ENCODE results near the gene SLC66A2.
A peak's percentile ranks its signal among the peaks of the same experiment; 100 is the strongest.
"Not testable (repeated sequence)": the region's sequence is repeated elsewhere in the genome, so short reads cannot be mapped to it uniquely, and the experiment has no call there.

The SLC66A2 gene

DNA sequence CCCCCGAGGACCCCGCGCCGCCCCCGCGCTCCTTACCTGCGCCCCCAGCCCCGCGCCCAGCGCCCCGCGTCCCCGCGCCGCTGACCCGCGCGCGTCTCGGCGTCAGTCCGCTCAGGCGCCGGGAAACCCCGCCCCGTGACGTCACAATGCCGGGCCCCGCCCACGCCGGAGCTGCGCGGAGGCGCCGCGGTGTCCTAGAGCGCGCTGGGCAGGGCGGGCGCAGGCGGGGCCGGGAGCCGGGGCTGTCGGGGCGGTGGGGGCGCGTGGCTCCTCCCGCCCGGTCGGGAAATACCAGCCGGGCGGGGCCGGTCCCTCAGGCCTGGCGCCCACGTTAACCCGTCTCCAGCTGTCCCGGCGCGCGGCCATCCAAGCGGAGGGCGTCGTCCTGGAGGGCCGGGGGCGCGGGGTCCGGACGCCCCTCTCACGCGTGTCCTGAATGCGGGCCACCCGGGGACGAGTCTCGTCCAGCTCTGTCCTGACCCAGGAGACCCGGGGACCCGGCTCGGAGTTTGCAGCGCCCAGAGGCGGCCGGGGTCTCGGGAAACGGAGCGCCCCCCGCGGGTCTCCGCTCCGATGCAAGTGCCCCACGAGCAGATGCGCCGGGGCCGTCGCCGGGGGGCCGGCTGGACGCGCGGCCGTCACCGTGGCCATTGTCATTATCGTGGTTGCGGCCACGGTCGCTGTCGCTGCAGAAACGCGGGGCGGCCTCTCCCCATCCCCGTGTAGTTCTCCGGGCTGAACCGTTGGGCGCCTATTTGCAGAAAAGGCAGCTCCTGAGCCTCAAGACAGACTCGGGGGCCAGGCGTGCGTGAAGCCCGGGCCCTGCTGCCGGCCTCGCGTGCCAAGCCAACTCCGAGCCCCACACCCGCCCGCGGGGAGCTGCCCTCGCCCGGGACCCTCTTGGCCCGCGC is at the start of gene SLC66A2:
SLC66A2 (minus strand) TSS at position 109 of the 911 bp plus-strand sequence. CDS start 727 bp downstream, outside the sequence.
- peak; percentile 94 for DNase-seq (ENCODE audit: low spot score)

DNA sequence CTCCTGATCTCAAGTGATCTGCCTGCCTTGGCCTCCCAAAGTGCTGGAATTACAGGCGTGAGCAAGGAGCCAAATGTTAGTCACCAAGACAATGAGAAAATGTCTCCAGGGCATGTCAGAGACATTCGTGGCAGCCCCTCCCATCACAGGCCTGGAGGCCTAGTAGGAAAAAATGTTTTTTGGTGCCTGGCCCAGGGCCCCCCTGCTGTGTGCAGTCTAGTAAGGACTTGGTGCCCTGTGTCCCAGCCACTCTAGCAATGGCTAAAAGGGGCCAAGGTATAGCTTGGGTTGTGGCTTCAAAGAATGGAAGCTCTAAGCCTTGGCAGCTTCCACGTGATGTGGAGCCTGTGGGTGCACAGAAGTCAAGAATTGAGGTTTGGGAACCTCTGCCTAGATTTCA is 49.4 kb upstream of the SLC66A2 start:
- no peak for DNase-seq (ENCODE audit: low spot score)

DNA sequence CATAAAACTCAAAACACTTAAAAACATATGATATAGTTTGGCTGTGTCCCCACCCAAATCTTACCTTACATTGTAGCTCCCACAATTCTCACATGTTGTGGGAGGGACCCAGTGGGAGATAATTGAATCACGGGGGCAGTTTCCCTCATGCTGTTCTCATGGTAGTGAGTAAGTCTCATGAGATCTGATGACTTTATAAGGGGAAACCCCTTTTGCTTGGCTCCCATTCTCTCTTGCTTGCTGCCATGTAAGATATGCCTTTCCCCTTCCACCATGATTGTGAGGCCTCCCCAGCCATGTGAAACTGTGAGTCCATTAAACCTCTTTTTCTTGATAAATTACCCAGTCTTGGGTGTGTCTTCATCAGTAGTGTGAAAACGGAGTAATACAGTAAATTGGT is 48.2 kb upstream of the SLC66A2 start:
- not testable (repeated sequence) for DNase-seq (ENCODE audit: low spot score)

DNA sequence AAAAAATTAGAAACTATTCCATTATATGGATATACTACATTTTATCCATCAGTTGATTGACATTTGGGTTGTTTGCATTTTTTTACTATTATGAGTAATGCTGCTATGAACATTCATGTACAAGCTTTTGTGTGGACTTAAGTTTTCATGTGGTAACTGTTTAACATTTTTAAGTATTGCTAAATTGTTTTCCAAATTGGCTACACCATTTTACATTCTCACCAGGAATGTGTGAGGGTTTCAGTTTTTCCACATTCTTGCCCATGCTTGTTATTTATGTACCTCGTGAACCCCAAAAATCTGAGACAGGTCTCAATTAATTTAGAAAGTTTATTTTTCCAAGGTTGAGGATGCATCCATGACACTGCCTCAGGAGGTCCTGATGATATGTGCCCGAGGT is 40.0 kb upstream of the SLC66A2 start:
- DNase-seq (ENCODE audit: low spot score): no peak

DNA sequence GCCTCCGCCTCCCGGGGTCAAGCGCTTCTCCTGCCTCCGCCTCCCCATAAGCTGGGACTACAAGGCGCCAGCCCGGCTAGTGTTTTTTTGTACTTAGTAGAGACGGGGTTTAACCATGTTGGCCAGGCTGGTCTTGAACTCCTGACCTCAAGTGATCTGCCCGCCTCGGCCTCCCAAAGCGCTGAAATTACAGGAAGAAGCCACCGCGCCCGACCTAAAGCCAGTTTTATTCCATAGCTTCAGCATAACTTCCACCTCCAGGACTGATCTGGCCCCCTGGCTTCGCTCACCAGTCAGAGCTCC is 37.7 kb upstream of the SLC66A2 start:
- DNase-seq (ENCODE audit: low spot score): no peak

DNA sequence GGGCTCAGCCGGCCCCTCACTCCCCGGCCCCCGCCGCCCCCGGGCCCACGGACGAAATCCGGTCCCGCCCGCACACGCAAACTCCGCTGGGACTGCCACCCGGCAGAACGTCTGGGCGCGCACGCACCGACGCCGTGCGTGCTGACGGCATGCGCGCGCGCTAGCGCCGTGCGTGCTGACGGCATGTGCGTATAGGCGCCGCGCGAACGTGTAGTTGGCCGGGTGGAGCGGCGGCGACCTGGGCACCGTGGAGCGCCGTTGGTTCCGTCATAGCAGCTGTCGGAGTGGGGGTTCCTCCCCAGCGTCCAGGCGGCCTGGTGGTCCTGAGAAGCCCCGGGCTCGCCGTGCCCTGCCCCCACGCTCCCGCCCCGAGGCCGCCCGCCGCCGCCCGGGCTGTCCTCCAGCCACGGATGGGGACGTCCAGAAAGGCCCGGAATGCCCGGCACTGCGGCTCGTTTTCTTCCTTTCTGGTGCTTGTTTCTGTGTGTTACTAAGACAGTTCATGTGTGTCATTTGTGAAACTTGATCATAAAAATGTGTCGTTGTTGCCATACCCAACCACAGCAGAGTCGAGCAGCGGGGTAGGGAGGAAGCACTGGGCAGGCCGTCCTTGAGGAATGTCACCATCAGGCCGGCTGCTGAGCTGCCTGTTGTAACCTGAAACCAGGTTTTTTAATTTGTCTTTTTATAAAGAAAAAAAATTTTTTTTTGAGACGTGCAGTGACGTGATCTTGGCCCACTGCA is 37.2 kb upstream of the SLC66A2 start, which contains the start of gene TXNL4A:
TXNL4A (minus strand) TSS at position 113 of the 744 bp plus-strand sequence. CDS start 171 bp downstream, outside the sequence.
- peak; percentile 86 for DNase-seq (ENCODE audit: low spot score)

DNA sequence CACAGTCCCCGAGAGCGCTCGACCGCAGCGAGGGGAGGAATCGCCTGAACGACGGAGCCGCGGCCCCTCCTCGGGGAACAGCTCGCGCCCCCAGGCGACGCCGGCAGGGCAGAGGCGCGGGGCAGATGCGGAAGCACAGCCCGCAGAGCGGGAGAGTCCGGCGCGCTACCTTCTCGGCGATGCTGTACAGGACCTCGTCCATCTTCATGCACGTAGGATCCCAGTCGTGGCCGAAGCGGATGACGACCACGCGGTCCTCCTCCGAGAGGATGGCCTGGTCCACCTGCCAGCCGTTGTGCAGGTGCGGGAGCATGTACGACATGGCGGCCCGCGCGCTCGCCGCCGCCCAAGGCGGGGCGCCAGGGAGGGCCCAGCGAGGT is 36.6 kb upstream of the SLC66A2 start:
- peak; percentile 56 for DNase-seq (ENCODE audit: low spot score)

DNA sequence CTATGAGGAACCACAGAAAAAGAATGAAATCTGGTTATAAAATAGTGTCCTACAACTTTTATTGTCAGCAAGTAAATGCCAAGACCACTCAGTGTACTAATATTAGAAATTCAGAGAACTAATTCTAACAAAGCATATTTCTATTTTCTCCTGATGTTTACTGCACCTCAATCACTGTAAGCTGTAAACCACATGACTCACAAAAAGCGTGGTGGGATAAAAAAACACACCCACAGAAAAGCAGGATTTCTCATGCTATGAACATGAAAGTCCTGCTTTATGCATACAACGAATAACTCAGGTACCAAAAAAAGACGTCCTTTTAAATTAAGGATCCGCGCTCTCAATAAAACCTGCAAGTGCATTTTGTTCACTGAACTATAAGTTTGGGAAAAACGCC is 36.1 kb upstream of the SLC66A2 start:
- DNase-seq (ENCODE audit: low spot score): peak; percentile 30

DNA sequence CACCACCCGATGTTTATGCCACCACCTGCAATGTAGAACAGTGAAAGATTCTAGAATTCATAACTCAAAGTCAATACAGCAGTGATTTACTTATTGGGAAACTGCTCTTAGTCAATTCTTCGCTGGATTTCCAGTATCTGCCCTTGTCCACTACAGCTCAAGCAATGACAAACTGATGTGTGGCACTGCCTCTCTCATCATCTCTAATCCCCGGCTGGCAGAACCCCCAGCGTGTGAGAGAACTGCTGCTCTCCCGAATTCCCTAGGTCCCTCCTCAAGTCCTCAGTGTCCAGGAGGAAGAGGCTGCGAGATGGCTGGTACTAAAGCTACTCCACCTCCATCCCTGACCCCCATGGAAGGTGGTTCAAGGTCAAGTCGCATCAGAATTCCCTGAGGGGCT is 35.3 kb upstream of the SLC66A2 start:
- peak; percentile 33 for DNase-seq (ENCODE audit: low spot score)

DNA sequence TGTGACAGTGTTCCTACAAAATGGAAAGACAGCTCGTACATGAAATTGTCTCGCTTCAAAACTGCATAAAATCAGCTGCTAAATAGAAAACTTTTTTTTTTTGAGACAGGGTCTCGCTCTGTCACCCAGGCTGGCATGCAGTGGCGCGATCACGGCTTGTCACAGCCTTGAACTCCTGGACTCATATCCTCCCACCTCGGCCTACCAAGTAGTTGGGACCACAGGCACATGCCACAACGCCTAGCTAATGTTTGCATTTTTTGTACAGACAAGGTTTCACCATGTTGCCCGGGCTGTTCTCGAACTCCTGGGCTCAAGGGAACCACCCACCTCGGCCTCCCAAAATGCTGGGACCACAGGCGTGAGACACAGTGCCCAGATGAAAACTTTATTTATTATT is 33.7 kb upstream of the SLC66A2 start:
- no peak for DNase-seq (ENCODE audit: low spot score)

DNA sequence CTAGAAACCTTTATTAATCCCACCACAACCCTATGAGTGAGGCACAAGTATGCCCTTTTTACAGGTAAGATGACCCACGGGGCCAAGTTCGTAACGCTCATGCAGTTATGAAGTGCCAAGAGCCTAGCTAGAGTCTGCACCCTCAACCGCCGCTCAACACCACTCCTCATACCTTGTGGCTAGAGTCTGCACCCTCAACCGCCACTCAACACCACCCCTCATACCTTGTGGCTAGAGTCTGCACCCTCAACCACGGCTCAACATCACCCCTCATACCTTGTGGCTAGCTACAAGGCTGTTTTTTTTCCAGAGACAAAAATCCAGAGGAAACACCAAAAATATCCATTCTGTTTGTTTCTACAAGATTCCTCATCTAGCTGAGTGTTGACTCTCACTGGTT is 32.3 kb upstream of the SLC66A2 start:
- no peak for DNase-seq (ENCODE audit: low spot score)

DNA sequence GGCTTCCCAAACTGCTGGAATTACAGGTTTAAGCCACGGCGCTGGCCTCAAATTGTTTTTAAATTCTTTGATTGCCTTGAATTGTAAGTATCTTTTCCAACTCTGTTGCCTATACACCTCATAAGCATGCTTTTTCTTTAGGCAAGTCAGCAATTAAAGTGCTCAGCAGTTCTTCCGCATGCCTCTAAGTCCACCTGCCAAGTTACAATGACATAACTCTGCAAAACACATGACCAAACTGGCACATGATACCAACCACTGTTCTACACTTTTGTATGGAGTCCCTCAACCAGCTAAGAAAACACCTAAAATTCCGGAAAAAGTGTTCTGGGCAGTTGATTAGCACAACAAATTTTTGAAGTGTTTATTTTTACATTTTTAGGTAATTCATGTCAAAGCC is 31.8 kb upstream of the SLC66A2 start:
- no peak for DNase-seq (ENCODE audit: low spot score)

DNA sequence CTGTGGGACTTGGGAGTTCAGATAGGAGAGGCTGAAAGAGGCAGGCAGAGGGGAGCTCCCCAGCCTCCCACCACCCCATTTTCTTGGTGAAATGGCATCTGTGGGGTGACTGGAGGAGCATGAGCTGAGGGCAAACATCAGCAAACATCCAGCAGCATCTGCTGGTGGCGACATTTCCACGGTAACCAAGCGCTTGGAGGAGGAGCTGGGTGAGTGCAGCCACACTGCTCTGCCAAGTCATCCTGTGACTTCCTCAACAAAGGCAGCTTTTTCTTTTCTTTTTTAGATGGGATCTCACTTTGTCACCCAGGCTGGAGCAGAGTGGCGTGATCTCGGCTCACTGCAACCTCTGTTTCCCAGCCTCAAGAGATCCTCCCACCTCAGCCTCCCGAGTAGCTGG is 31.3 kb upstream of the SLC66A2 start:
- peak; percentile 20 for DNase-seq (ENCODE audit: low spot score)

DNA sequence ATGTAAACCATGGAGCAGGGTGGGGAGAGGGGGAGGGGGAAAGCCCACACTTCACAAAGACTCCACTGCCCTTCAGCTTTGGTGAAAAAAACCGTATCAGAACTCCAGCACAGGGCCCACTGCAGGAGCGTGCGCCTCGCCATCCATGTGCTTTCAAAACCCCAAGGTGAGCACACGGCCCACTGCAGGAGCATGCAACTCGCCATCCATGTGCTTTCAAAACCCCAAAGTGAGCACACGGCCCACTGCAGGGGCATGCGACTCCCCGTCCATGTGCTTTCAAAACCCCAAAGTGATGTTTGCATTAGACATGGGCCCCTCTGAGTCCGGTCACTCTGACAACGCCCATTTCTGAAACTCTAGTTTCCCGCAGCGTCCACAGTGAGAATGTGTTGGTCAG is 29.1 kb upstream of the SLC66A2 start:
- no peak for DNase-seq (ENCODE audit: low spot score)

DNA sequence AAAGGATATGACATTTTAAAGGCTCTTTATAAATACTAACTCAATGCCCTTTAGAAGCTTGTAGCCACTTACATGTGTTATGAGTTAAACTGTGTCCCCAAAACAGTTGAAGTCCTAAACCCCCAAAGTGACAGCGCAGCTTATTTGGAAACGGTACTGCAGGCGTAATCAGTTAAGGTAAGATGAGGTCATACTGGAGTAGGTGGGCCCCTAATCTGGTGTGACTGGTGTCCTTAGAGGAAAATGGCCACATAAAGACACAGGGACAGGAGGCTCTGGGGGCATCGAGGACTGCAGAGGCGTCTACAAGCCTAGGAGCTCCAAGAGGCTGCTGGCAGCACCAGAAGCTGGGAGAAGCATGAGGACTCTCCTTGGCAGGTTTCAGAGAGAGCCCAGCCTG is 28.4 kb upstream of the SLC66A2 start:
- no peak for DNase-seq (ENCODE audit: low spot score)

DNA sequence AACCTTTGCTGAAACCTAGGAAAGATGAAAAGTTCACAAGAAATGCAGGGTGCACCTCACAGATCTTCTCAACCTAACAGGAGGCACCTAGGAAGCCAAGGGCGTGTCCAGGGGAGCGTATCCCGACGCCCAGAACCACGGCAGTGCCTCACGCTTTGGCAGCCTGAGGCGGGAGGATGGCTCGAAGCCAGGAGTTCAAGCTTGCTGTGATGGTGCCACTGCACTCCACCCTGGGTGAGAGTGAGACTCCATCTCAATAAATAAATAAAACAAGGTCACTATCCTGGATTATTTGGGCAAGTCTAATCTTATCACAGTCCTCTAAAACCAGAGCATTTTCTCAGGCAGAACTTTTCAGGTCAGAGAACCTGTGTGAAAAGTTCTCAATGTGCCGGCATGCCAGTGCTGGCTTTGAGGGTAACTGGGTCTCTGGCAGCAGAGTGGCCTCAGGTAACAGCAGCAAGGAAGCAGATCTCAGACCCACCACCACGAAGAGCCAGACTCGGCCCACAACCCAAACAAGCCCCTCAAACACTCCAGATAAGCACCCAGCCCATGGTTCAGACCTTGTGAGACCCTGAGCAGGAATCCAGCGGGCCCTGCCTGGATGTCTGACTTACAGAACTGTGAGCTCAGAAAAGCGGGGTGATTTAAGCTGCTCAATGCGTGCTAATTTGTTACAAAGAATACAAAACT is 24.7 kb upstream of the SLC66A2 start:
- no peak for DNase-seq (ENCODE audit: low spot score)

DNA sequence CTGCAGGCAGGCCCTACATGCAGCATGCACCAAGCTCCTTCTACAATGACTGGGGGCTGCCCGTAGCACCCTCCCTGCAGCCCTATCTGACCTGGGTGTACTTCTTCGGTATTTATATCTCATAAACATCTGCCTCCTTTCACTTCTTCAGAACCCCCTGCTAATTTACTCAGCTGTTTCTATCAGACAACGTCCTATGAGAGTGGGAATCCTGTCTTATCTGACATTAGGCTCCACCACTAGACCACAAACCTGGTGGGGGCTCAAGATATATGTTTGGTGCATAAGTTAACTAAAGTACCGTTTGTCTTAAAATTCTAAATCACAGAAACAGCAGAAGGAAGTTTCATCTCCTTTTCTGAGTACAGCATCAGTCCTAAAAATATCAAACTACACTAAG is 23.6 kb upstream of the SLC66A2 start:
- no peak for DNase-seq (ENCODE audit: low spot score)

DNA sequence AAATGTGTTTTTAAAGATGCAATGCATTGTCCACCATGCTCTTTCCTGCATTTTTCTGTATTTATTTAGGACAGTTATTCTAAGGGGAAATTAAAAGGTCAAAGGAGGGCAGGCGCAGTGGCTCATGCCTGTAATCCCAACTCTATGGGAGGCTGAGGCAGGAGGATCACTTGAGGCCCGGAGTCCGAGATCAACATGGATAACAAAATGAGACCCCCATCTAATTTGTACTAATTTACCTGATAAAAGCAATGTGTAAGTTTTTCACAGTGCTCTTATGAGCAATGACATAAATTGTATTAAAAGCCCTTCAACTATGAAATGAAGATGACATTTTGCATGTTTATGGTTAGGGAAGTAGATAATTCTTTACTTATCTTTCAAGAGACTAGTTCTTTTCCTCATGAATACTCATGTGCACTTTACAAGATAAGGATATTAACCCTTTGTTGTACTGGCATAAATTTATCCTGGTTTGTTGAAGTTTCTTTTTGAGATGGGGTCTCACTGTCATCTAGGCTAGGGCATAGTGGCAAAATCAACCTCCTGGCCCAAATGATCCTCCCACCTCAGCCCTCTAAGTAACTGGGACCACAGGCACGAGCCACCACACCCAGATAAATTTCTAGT is 22.7 kb upstream of the SLC66A2 start:
- DNase-seq (ENCODE audit: low spot score): no peak

DNA sequence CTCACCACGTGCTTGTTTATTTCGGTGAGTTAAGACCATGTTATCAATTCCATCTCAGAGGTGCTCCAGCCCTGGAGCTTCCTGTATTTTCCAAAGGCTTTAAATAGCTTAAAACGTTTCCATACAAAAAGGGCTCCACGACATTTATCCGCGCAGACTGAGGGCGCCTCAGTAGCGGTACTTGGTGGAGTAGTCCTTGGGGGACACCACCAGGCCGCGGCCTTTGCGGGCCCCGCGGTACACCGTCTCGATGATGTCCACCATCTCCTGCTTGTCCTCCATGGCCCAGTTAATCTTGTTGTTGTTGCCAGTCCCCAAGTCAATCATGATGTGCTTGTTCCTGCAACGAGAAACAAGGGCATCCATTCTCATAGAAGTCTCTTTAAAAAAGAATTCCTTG is 22.1 kb upstream of the SLC66A2 start:
- DNase-seq (ENCODE audit: low spot score): no peak

DNA sequence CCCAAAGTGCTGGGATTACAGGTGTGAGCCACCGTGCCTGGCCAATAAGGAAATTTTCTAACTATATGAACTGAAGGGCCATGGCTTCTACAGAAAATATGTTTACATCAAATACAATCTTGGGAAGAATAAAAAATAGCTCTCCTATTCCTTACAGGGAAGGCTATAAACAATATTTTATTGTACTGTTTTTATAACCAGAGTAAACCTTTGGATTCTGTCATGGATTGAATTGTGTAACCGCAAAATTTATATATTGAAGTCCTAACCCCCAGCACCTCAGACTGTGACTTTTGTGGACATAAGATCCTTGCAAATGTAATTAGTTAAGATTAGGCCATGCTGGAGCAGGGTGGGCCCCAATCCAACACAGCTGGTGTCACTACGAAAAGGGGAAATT is 21.3 kb upstream of the SLC66A2 start:
- DNase-seq (ENCODE audit: low spot score): no peak

DNA sequence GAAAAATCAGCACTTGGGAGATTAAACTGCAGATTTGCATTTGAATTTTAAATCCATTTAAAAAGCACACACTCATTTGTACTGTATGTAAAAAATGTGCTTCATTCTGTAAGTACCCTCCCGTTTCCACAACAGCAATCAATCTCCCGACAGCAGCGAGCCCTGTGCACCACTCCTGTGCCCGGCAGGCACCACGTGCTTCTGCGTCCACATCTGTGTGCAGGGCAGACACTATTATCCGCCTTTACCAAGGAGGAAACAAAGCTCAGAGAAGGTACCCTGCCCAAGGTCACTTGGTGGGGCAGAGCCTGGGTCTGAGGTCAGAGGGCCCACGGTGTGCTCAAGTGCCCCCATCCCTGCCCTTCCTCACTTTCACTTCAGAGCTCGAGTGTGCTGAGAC is 20.5 kb upstream of the SLC66A2 start:
- no peak for DNase-seq (ENCODE audit: low spot score)

DNA sequence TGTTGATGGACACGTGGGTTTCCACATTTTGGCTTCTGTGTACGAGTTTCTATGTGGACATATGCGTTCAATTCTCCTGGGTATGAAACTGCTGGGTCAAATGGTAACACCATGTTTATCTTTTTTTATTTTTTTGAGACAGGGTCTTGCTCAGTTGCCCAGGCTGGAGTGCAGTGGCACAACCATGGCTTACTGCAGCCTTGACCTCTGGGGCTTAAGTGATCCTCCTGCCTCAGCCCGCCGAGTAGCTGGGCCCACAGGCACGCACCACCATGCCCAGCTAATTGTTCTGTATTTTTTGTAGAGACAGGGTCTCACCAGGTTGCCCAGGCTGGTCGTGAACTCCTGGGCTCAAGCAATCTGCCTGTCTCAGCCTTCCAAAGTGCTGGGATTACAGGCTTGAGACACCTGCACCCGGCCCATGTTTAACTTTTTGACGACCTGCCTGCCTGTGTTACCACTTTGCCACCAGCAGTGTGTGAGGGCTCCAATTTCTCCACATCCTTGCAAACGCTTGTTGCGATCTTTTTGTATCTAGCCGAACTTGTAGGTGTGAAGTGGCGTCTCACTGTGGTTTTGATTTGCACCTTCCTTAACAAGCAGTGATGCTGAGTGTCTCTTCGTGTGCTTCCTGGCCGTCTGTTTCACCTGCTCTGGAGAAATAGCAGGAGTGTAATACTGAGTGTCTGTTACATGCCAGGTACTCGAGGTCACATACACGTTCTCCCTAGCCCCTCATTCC is 19.9 kb upstream of the SLC66A2 start:
- no peak for DNase-seq (ENCODE audit: low spot score)
